HG03097 (cell line): Measurements from ENCODE around the gene LILRA6.
"Not testable (repeated sequence)": the region's sequence is repeated elsewhere in the genome, so short reads cannot be mapped to it uniquely, and the experiment has no call there.

Experiments used
- ATAC-seq: cut with Tn5 transposase; IDR thresholded peaks from one replicate; pipeline ENCODE4 v1.9.1; 2021; ENCODE audit not compliant: unreplicated experiment, low FRiP score

The LILRA6 gene

DNA sequence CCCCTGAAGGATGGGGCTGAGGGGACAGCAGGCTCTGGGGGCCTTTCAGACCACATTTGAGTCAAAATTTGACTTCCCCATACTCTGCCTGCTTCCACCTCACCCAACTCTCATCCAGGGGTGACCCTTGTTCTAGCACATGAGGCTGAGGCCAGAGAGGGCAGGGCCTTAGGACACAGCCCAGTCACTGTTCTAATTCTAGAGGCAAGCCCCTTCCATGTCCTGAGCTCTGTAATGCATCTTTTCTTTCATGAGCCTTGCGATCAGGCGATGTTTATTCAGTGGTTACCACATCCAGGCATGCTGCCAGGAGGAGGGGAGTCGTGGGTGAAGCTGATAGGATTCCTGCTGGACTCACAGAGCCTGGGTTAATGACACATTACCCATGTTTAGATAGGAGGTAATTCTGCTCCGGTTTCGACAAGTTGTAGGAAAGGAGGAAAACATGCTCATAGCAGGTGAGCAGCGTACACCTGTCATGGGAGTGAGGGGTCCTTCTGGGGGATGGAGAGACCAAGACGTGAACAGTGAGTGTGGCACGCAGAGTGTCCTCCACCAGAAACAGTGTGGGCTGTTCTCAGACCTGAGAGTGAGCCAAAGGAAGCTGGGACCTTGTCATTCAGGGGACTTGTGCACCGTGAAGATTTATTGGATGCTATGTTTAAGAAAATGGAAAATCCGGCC, 32.6 kb downstream of the LILRA6 start:
- ATAC-seq = no peak

DNA sequence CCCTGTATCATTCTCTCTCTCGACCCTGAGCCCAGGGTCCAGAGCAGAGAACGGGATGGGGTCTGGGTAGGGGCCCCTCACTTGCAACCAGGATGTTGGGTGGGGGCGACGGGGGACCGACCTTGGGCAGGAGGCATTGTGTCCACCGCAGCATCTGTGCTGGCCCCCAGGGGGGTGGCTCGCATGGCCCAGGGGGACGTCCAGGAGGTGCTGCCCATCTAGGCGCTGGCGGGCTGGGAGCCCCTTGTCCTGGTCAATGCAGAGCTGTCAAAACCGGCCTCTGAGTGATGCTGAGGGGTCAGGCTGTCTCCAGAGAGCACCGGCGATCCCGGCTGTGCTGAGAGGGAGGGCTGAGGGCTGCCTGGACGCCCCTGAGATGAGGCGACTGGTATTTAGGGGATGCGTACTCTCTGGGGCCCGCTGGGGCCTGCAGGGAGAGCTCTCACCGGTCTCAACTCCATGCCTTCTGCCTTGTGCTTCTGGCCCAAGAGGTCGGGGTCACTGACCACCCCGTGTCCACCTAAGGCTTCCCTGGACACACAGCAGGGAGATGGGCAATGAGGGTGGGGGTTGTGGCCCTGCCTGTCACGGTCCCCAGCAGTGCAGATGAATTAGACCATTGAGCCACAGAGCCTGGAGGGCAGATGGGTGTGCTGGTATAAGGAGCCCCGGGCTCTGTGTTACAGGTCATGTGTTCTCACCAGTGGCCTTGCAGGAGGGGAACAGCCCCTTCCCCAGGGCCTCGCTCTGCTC, 33.4 kb downstream of the LILRA6 start:
- no peak for ATAC-seq

DNA sequence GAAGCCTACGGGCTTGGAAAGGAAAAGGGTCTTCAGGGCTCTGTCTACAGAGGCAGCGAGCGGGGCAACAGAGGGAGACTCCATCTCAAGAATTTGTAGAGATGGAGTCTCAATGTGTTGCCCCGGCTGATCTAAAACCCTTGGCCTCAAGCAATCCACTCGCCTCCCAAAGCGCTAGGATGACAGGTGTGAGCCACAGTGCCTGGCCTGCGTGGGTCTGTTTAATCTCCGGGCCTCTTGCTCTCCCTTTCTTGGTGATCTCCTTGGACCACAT, 33.9 kb downstream of the LILRA6 start:
- no peak for ATAC-seq

DNA sequence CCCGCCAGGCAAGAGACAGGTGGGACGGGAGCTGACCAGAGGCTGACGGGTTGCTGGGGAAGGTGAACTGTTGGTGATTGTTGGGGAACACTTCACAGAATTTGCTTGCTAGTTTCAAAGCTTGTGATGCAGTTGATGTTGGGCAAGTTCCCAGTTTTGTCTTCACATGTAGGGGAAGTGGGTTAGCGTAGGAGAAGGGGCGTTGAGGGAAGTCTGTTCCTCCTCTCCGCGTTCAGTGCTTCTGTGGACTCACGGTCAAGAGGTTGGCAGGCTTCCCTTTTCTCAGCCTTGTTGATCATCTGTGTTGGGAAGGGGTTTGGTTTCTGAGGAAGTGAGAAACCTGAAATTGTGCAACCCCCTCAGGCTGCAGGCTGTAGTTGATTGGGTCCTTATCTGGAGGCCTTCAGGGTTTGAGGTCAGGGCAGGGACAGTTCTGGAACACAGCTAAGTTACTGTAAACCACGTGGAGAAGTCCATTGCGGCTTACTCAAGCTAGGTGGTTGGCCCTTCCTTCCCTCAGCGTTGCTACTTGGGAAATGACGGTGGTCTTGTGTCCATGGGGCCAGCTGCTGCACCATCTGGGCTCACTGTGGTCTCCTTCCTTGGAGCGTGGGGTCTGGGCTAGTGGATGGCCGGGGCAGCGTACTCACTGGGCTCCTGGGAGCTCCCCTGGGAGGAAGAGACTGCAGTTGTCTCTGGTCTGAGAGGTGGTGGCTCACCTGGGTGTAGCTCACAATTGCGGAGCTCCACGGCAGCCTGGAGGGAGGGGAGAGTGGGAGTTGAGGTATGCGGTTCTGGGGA, 34.4 kb downstream of the LILRA6 start:
- ATAC-seq = peak; percentile 40

DNA sequence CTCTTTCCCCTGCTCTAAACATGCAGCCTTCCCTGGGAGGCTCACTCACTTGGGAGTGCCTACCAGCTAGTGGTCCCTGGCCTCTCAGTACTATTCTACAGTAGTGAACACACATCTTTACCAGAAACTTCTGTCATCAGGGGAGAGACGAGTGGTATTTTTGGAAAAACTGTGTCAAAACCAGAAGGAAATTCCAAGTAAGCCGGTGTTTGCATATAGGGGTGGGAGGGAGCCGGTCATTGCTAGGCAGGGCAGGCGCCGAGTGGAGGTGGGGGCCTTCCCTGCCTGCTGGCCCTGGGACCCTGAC, 35.0 kb downstream of the LILRA6 start:
- no peak for ATAC-seq

DNA sequence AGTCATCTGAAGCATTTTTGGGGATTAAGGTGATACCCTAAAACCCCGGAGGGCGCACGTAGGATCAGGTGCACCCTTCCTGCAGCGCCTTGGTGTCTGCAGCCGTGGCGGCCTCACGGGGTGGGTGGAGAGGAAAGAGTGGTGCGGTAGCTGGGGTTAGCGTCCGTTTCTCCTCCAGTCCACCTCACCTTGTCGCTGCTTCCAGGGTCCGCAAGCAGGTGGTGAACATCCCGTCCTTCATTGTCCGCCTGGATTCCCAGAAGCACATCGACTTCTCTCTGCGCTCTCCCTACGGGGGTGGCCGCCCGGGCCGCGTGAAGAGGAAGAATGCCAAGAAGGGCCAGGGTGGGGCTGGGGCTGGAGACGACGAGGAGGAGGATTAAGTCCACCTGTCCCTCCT, 35.4 kb downstream of the LILRA6 start:
- not testable (repeated sequence) for ATAC-seq

DNA sequence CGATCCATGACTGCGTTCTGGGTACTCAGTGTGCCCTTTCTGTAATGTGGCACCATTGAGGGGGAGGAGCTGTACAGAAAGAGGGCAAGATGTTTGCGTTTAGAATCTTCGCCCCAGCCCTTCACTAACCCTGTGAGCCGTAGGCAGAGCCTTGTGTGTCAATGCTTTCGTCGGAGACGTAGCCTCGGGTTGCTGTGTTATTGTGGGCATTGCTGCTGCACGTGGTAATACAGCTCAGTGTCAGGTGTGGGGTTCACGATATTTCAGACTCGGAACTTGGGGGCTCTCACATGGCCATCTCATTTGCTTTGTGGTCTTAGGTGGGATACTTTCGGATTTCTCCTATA, 35.8 kb downstream of the LILRA6 start:
- no peak for ATAC-seq

DNA sequence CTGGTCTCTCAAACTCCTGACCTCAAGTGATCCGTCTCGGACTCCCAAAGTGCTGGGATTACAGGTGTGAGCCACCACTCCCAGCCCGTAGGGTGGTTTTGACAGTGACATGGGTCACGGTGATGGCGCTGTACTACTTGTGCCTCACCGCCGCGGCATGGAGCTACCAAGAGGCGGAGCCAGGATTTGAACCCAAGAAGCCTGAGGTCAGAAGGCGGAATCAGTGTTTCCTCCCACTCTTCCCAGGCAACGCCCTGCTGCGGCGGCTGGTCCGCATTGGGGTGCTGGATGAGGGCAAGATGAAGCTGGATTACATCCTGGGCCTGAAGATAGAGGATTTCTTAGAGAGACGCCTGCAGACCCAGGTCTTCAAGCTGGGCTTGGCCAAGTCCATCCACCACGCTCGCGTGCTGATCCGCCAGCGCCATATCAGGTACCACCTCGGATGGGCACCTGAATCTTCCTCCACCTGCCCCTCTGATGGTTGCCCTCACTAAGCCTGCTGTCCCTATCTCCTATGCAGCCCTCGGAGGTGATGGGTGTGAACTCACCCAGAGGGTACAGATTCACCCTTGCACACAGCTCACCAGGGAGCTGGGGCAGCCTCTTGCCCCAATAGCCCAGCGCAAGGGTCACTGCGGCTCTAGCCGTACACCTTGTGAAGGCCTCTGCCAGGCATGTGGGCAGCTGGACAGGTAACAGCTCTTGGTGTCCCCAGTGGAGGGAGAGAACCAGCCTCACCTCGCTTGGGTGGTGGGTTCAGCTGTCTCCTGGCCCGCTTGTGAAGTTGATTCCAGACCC, 36.4 kb downstream of the LILRA6 start:
- ATAC-seq = no peak

DNA sequence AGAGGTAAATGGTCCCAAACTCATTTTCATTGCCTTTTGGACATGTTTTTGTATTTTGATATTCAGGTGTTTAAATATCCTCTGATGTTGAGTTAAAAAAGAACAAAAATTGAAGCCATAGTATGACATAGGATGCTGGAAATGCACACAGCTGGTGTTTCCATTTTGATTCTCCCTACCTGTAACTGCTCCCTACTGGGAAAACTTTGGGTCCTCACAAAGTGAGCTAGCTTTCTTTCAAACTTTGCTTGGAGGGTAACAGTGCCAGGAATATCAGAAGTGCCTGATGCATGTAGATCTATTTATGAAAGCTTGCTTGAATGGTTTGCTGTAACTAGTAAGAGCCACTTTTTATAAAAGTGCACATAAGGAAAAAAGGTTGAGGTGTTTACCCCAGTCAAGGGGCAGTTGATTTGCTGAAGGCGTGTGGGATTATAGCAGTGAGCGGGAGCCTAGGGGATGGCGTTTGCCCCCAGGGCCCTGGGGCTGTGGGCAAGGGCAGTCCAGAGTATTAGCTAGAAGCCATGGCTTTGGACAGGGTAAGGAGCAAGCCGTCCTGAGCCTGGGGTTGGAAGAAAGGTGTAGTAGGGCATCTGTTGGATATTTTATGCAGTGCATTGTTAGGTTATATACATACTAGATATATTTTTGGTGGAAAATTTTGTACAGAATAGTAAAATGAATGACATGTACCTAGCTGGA, 37.7 kb downstream of the LILRA6 start:
- no peak for ATAC-seq

DNA sequence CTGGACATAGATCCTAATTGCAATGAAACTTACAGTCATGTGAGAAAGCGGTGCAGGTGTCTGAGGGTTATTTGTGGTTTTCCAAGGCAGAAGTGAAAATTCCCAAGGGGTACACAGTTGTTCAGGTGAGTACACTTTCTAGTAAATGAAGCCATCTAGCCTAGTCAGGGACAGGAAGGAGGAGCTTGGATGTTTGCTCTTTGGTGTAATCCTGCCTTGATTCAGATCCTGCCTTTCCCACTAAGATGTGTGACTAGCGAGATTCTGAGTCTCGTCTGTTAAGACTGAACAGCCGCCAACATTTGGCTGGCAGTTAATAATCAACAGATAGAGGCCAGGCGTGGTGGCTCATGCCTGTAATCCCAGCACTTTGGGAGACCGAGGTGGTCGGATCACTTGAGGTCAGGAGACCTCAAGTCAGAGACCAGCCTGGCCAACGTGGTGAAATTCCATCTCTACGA, 39.4 kb downstream of the LILRA6 start:
- ATAC-seq = no peak

DNA sequence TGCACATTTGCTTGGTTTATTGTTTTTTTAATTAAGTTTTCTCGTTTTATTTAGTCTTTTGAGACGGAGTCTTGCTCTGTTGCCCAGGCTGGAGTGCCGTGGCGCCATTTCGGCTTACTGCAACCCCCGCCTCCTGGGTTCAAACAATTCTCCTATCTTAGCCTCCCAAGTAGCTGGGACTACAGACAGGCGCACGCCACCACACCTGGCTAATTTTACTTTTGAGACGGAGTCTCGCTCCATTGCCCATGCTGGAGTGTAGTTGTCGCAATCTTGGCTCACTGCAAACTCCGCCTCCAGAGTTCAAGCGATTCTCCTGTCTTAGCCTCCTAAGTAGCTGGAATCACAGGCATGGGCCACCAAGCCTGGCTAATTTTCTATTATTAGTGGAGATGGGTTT, 40.6 kb downstream of the LILRA6 start:
- ATAC-seq = no peak

DNA sequence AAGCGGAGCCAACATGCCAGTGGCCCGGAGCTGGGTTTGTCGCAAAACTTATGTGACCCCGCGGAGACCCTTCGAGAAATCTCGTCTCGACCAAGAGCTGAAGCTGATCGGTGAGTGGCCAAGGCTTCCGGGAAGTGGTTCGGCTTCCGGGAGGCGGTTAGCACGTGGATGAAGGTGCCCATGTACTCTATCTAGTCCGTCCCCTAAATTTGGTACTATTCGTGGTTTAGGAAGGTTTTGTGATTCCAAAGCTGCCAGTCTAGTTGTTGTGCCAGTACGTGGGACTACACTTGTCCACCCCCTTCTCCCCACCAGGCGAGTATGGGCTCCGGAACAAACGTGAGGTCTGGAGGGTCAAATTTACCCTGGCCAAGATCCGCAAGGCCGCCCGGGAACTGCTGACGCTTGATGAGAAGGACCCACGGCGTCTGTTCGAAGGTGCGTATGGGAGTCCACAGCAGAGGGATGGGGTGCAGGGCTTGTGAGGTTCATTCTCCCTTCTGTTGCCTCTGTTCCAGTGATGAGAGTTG, 41.4 kb downstream of the LILRA6 start:
- ATAC-seq = no peak

DNA sequence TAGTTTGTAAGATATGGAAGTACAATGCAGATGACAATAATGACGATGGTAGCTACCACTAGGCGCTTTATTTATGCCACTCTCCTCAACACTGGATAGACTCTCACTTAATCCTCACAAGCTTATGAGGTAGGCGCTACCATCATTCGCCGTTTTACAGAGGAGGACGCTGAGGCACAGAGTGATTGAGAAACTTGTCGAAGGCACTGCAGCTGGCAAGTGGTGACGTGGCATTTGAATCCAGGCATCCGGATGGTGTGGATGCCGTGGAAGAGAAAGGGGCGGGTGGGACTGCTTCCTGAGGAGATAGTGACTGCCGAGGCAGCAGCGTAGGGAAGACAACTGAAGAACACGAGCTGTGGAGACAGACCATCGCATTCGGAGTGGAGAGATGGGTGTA, 43.2 kb downstream of the LILRA6 start:
- no peak for ATAC-seq

DNA sequence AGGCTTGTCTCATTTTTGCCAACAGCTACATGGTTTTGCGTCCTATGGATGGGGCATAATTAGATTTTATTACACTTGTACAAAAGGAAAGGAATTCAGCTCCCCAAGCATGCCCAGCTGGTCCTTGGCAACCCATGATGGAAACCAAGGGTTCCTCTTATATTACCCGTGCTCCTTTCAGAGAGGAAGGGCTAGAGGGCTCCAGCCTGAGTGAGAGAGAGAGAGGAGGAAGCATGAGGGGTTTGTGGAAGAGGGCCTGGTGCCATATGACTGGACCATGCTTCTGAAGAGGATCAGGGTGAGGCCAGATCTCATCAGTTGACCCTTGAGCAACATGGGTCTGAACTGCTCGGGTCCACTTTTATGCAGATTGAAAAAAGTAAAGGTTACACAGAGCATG, 45.5 kb downstream of the LILRA6 start:
- no peak for ATAC-seq

DNA sequence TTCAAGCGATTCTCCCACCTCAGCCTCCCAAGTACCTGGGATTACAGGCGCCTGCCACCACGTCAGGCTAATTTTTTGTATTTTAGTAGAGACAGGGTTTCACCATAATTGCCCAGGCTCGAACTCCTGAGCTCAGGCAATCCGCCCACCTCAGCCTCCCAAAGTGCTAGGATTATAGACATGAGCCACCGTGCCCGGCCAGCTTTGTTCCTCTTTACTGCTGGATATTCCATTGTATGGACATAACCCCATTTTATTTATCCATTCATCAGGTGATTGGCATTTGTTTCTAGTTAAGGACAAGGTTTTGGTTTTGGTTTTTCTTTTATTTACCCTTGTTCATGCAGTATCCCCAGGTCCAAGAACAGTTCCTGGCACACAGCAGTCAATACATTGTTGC, 46.1 kb downstream of the LILRA6 start:
- ATAC-seq = no peak

DNA sequence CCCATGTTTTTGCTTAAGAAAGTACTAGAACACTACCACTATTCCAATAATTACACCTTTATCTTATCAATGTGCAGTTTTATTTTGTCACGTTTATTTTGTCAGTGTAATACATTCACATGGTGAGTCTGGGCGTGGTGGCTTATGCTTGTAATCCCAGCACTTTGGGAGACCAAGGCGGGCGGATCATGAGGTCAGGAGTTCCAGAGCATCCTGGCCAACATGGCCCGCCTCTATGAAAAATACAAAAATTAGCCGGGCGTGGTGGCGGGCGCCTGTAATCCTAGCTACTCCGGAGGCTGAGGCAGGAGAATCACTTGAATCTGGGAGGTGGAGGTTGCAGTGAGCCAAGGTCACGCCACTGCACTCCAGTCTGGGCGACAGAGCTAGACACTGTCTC, 48.1 kb downstream of the LILRA6 start:
- ATAC-seq = not testable (repeated sequence)

DNA sequence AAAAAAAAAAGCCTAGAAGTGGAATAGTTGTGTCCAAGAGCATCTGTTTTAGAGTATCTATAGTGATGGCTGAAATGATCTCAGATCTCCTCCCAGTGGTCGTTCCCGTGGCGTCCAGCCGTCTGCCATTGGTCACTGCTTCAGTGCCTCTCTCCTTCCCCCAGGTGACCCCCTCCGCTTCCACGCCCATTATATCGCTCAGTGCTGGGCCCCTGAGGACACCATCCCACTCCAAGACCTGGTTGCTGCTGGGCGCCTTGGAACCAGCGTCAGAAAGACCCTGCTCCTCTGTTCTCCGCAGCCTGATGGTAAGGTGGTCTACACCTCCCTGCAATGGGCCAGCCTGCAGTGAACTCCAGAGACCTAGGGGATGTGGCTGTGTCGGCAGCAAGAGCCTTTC, 49.6 kb downstream of the LILRA6 start:
- no peak for ATAC-seq

DNA sequence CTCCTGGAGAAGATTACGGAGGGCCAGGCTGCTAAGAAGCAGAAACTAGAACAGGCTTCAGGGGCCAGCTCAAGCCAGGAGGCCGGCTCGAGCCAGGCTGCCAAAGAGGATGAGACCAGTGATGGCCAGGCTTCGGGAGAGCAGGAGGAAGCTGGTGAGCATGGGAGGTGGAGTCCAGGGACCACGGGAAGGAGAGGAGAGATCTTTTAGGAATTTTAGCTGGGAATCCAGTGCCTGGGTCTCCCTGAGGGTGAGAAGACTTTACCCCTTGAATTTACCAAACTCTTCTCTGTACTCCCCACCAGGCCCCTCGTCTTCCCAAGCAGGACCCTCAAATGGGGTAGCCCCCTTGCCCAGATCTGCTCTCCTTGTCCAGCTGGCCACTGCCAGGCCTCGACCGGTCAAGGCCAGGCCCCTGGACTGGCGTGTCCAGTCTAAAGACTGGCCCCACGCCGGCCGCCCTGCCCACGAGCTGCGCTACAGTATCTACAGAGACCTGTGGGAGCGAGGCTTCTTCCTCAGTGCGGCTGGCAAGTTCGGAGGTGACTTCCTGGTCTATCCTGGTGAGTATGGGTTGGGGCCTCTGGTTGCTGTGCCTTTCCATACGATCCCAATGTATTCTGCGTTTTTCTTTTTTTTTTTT, 50.7 kb downstream of the LILRA6 start:
- no peak for ATAC-seq

DNA sequence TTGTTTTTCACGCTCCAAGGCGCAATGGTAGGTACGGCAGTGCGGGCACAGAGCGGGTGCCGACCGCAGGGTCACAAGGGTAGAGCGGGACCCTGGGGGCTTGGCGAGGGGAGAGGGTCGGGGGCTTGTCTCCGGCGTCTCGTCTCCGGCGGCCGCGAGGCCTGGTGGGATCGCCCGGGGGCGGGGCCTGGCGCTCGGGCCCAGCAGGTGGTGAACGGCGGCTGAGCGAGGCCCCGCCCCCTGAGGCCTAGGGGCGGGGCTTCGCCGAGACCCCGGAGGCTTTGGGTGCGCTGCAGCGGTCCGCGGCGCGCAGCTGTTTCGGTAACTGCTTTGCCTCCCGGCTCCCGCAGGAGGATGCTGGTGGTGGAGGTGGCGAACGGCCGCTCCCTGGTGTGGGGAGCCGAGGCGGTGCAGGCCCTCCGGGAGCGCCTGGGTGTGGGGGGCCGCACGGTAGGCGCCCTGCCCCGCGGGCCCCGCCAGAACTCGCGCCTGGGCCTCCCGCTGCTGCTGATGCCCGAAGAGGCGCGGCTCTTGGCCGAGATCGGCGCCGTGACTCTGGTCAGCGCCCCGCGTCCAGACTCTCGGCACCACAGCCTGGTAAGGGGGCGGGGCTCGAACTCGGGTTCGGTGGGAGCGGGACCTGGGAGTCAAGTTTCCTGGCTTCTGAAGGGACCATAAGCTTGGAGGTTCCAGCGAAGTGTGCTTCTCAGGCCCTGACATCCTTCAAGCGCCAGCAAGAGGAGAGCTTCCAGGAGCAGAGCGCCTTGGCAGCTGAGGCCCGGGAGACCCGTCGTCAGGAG, 51.4 kb downstream of the LILRA6 start, which contains the start of gene TSEN34:
Gene TSEN34 (plus strand): TSS at position 298 of the 800 bp plus-strand sequence. CDS start 57 bp downstream, at position 355.
- ATAC-seq = peak; percentile 20
